H9 (cell line): Measurements from ENCODE around the gene KLHL1. TPM values are rescaled to one million over a fixed set of nuclear protein-coding genes. Genes with fewer than 3 reads are reported as not detected.

Source experiments
- DNase-seq: peaks from one replicate; pipeline ENCODE4 v3.0.0-alpha.2; 2017
- H2AFZ ChIP-seq: one replicate; pipeline ENCODE4 v1.6.1; 2013; ENCODE audit warnings: mild to moderate bottlenecking, low read length, control low read depth, moderate library complexity
- H2AK5ac ChIP-seq: 2 replicates; pipeline ENCODE4 v1.6.1; 2013; ENCODE audit warnings: low read length, control low read depth, mixed read lengths; ENCODE audit not compliant: insufficient read length
- H2BK120ac ChIP-seq: one replicate; pipeline ENCODE4 v1.6.1; 2013; ENCODE audit warnings: low read depth, mild to moderate bottlenecking, low read length, control low read depth, inconsistent platforms; ENCODE audit not compliant: poor library complexity, severe bottlenecking
- H2BK12ac ChIP-seq: 2 replicates; pipeline ENCODE4 v1.6.1; 2013; ENCODE audit warnings: low read length, control low read depth, mixed read lengths, low read depth; ENCODE audit not compliant: insufficient read length
- H2BK15ac ChIP-seq: 2 replicates; pipeline ENCODE4 v1.6.1; 2013; ENCODE audit warnings: low read depth, low read length, control low read depth
- H2BK20ac ChIP-seq: one replicate; pipeline ENCODE4 v1.6.1; 2013; ENCODE audit warnings: low read depth, mild to moderate bottlenecking, low read length, control low read depth, inconsistent platforms; ENCODE audit not compliant: poor library complexity, severe bottlenecking
- H2BK5ac ChIP-seq: 2 replicates; pipeline ENCODE4 v1.6.1; 2013; ENCODE audit warnings: low read length, control low read depth, mixed read lengths; ENCODE audit not compliant: insufficient read length
- H3K14ac ChIP-seq: 2 replicates; pipeline ENCODE4 v1.6.1; 2013; ENCODE audit warnings: low read length, control low read depth; ENCODE audit not compliant: insufficient read depth
- H3K18ac ChIP-seq: 2 replicates; pipeline ENCODE4 v1.6.1; 2013; ENCODE audit warnings: low read depth, mild to moderate bottlenecking, mixed read lengths, low read length, control low read depth; ENCODE audit not compliant: insufficient read length
- H3K23ac ChIP-seq: 2 replicates; pipeline ENCODE4 v1.6.1; 2013; ENCODE audit warnings: low read length, control low read depth, mixed read lengths, low read depth; ENCODE audit not compliant: insufficient read length
- H3K23me2 ChIP-seq: 2 replicates; pipeline ENCODE4 v1.6.1; 2013; ENCODE audit warnings: low read depth, mild to moderate bottlenecking, mixed read lengths, low read length, control low read depth; ENCODE audit not compliant: insufficient read length, poor library complexity, severe bottlenecking
- H3K27ac ChIP-seq: 2 replicates; pipeline ENCODE4 v1.5.1; 2013; ENCODE audit warnings: low read length, control low read depth, mixed read lengths, low read depth; ENCODE audit not compliant: insufficient read length
- H3K27me3 ChIP-seq: 2 replicates; pipeline ENCODE4 v1.6.1; 2013; ENCODE audit warnings: low read length, control low read depth, inconsistent platforms; ENCODE audit not compliant: insufficient read depth
- H3K4ac ChIP-seq: 2 replicates; pipeline ENCODE4 v1.6.1; 2013; ENCODE audit warnings: low read depth, mild to moderate bottlenecking, control low read depth, inconsistent platforms, low read length, moderate library complexity
- H3K4me1 ChIP-seq: 2 replicates; pipeline ENCODE4 v1.6.1; 2013; ENCODE audit warnings: low read length, control low read depth, inconsistent platforms; ENCODE audit not compliant: insufficient read depth
- H3K4me2 ChIP-seq: 2 replicates; pipeline ENCODE4 v1.6.1; 2013; ENCODE audit warnings: low read length, control low read depth, mixed read lengths; ENCODE audit not compliant: insufficient read length, insufficient read depth
- H3K56ac ChIP-seq: 2 replicates; pipeline ENCODE4 v1.6.1; 2013; ENCODE audit warnings: low read depth, mild to moderate bottlenecking, mixed read lengths, low read length, control low read depth; ENCODE audit not compliant: insufficient read length
- H3K79me1 ChIP-seq: 2 replicates; pipeline ENCODE4 v1.6.1; 2013; ENCODE audit warnings: low read depth, mild to moderate bottlenecking, moderate library complexity, low read length, control low read depth, inconsistent platforms; ENCODE audit not compliant: insufficient read depth, poor library complexity, severe bottlenecking
- H3K79me2 ChIP-seq: 2 replicates; pipeline ENCODE4 v1.6.1; 2013; ENCODE audit warnings: low read length, control low read depth, inconsistent platforms; ENCODE audit not compliant: insufficient read depth
- H3K9ac ChIP-seq: 2 replicates; pipeline ENCODE4 v1.6.1; 2013; ENCODE audit warnings: low read length, control low read depth, mixed read lengths; ENCODE audit not compliant: insufficient read length; ENCODE audit errors: extremely low read depth
- H3K9me3 ChIP-seq: one replicate; pipeline ENCODE4 v1.6.1; 2013; ENCODE audit warnings: low read depth, low read length, inconsistent platforms; ENCODE audit not compliant: control insufficient read depth
- H3T11ph ChIP-seq: one replicate; pipeline ENCODE4 v1.6.1; 2013; ENCODE audit warnings: mild to moderate bottlenecking, low read length, control low read depth, inconsistent platforms
- H4K20me1 ChIP-seq: one replicate; pipeline ENCODE4 v1.6.1; 2013; ENCODE audit not compliant: control insufficient read depth, insufficient read length, insufficient read depth
- H4K5ac ChIP-seq: 2 replicates; pipeline ENCODE4 v1.6.1; 2013; ENCODE audit warnings: low read depth, mild to moderate bottlenecking, mixed read lengths, low read length, control low read depth; ENCODE audit not compliant: insufficient read length
- H4K8ac ChIP-seq: replicated peaks from 2 replicates; pipeline ENCODE4 v1.6.1; 2013; ENCODE audit warnings: low read length, control low read depth, mixed read lengths, low read depth; ENCODE audit not compliant: insufficient read length
- H4K91ac ChIP-seq: 2 replicates; pipeline ENCODE4 v1.6.1; 2013; ENCODE audit warnings: low read depth, mild to moderate bottlenecking, moderate library complexity, mixed read lengths, low read length, control low read depth; ENCODE audit not compliant: insufficient read length
- H3K27ac Mint-ChIP-seq, 3 experiments: 2 replicates in 2 of 3; 3 replicates in 1 of 3; pipeline ENCODE4 v1.8.0; 2020 to 2021; ENCODE audit warnings: mixed read lengths in 3 of 3, mild to moderate bottlenecking in 1 of 3, moderate library complexity in 1 of 3
- H3K27me3 Mint-ChIP-seq: 2 replicates; pipeline ENCODE4 v1.8.0; 2021; ENCODE audit warnings: low read depth, mild to moderate bottlenecking, moderate library complexity, mixed read lengths
- H3K36me3 Mint-ChIP-seq, 3 experiments: 2 replicates in 2 of 3; 3 replicates in 1 of 3; pipeline ENCODE4 v1.8.0; 2020 to 2021; ENCODE audit warnings: low read depth in 3 of 3, mixed read lengths in 3 of 3; ENCODE audit not compliant: insufficient read depth in 1 of 3
- H3K4me1 Mint-ChIP-seq, 2 experiments: 2 replicates each; pipeline ENCODE4 v1.8.0; 2020; ENCODE audit warnings: mixed read lengths in 2 of 2
- H3K4me3 Mint-ChIP-seq, 2 experiments: 2 replicates in 1 of 2; 3 replicates in 1 of 2; pipeline ENCODE4 v1.8.0; 2020 to 2021; ENCODE audit warnings: mild to moderate bottlenecking in 2 of 2, mixed read lengths in 2 of 2, moderate library complexity in 1 of 2
- H3K9me3 Mint-ChIP-seq, 2 experiments: 2 replicates in 1 of 2; 3 replicates in 1 of 2; pipeline ENCODE4 v1.8.0; 2020; ENCODE audit warnings: mild to moderate bottlenecking in 2 of 2, mixed read lengths in 2 of 2, moderate library complexity in 1 of 2
- WGBS: extraction: QIAGEN DNeasy Blood & Tissue Kit; methylation state at CpG from one replicate; pipeline ENCODE4 v1.1.7; 2013; ENCODE audit warnings: missing lambda C conversion rate, low lambda C conversion rate, mixed read lengths; ENCODE audit not compliant: insufficient read length; ENCODE audit errors: extremely low coverage; 5-methylcytosine and 5-hydroxymethylcytosine counted together
- total RNA-seq: library from RNA; stranded (reverse); gene quantifications from 2 replicates; pipeline ENCODE4 v1.2.1, GENCODE V29; 2021
- TF ChIP-seq, protein P1 (sequence below): fragments of 200-600 bp; sonication (generic); conservative IDR thresholded peaks from 3 replicates; pipeline ENCODE4 v1.8.0; 2021; ENCODE audit warnings: antibody characterized with exemption, mild to moderate bottlenecking

Gene KLHL1
- total RNA-seq, 1 experiment from 2014 or later, result not detected

DNA sequence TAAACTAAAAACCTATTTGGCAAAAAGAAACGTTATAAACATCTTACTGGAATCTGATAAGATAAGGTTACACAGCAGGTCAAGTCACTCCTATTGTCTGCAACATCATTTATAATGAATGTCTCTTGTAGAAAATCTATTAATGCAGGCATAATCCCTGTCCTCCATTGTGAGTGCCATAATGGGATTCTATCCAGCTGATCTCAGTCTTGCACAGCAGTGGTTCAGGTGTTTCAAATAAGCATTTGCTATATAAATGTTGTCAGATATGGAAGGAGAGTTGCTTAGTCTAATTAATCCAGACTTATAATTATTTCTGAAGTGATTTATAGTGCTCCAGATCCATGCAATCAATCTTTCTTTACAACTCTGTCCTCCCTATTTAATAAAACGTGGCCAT lies 187.1 kb downstream of the KLHL1 start:
- Mint-ChIP-seq H3K36me3 (peaks cover 0 to 4% (median 4%) of the 10 kb centered on the region in 3 experiments; a peak in 3 of 7 replicates), H3K4me3 (no peak overlapping the region), H3K9me3 (peaks cover 4 to 6% of the 10 kb centered on the region in 2 experiments), H3K27ac (no peak overlapping the region), H3K27me3 (no peaks in the 10 kb centered on the region), H3K4me1 (peaks cover 6% of the 10 kb centered on the region in 2 experiments; a peak in 2 of 4 replicates)
- H3K79me1 ChIP-seq, result no peaks in the 10 kb centered on the region
- no peak overlapping the region for H2BK20ac ChIP-seq
- no peak overlapping the region for H2BK12ac ChIP-seq
- H3K27ac ChIP-seq, result no peak overlapping the region
- no peaks in the 10 kb centered on the region for H3K4me1 ChIP-seq
- H4K20me1 ChIP-seq, result no peaks in the 10 kb centered on the region
- H4K8ac ChIP-seq, result no peak overlapping the region
- H3T11ph ChIP-seq, result no peak overlapping the region
- H2BK15ac ChIP-seq, result no peak overlapping the region
- no peak overlapping the region for H3K9ac ChIP-seq
- no peaks in the 10 kb centered on the region for H3K9me3 ChIP-seq
- H3K56ac ChIP-seq, result no peak overlapping the region
- H2BK120ac ChIP-seq, result no peak overlapping the region
- WGBS, result no CpG with 5 or more reads among the region's 2 CpGs
- H3K4ac ChIP-seq, result no peak overlapping the region
- H4K5ac ChIP-seq, result no peak overlapping the region
- TF ChIP-seq, protein P1, sequence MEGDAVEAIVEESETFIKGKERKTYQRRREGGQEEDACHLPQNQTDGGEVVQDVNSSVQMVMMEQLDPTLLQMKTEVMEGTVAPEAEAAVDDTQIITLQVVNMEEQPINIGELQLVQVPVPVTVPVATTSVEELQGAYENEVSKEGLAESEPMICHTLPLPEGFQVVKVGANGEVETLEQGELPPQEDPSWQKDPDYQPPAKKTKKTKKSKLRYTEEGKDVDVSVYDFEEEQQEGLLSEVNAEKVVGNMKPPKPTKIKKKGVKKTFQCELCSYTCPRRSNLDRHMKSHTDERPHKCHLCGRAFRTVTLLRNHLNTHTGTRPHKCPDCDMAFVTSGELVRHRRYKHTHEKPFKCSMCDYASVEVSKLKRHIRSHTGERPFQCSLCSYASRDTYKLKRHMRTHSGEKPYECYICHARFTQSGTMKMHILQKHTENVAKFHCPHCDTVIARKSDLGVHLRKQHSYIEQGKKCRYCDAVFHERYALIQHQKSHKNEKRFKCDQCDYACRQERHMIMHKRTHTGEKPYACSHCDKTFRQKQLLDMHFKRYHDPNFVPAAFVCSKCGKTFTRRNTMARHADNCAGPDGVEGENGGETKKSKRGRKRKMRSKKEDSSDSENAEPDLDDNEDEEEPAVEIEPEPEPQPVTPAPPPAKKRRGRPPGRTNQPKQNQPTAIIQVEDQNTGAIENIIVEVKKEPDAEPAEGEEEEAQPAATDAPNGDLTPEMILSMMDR, result no peak
- no peak overlapping the region for H3K14ac ChIP-seq
- H4K91ac ChIP-seq, result no peak overlapping the region
- H3K23ac ChIP-seq, result no peak overlapping the region
- H3K23me2 ChIP-seq, result no peaks in the 10 kb centered on the region
- H2AK5ac ChIP-seq, result no peak overlapping the region
- no peaks in the 10 kb centered on the region for H3K79me2 ChIP-seq
- no peak overlapping the region for H3K18ac ChIP-seq
- no peak overlapping the region for H2BK5ac ChIP-seq
- DNase-seq, result no peak
- H3K4me2 ChIP-seq, result no peak overlapping the region
- H2AFZ ChIP-seq, result no peak overlapping the region
- no peaks in the 10 kb centered on the region for H3K27me3 ChIP-seq
